Activated naive CD4-positive, alpha-beta T cell treated with anti-CD3 and anti-CD28 coated beads for 36 hours (primary cell): ENCODE results near the gene MAN1C1. TPM values are rescaled to one million over a fixed set of nuclear protein-coding genes. Genes with fewer than 3 reads are reported as not detected.
A peak's percentile ranks its signal among the peaks of the same experiment; 100 is the strongest.

Experiments
- CTCF ChIA-PET: fragments of 350-600 bp; sonication (Branson Sonifier 250); formaldehyde crosslinking; loops from one replicate; lab custom pipeline; 2021; ENCODE audit warnings: antibody characterized with exemption; lab: Charles Lee
- DNase-seq: peaks from one replicate; pipeline ENCODE4 v3.0.0-alpha.2; 2020
- H3K27ac Mint-ChIP-seq: one replicate; pipeline ENCODE4 v1.8.0; 2021; ENCODE audit warnings: mild to moderate bottlenecking, mixed read lengths
- H3K27me3 Mint-ChIP-seq: one replicate; pipeline ENCODE4 v1.8.0; 2021; ENCODE audit warnings: low read depth, mixed read lengths
- H3K36me3 Mint-ChIP-seq: one replicate; pipeline ENCODE4 v1.8.0; 2021; ENCODE audit warnings: low read depth, mixed read lengths
- H3K4me1 Mint-ChIP-seq: one replicate; pipeline ENCODE4 v1.8.0; 2021; ENCODE audit warnings: low read depth, mixed read lengths
- H3K4me3 Mint-ChIP-seq: one replicate; pipeline ENCODE4 v1.8.0; 2021; ENCODE audit warnings: mild to moderate bottlenecking, moderate library complexity, mixed read lengths
- H3K9me3 Mint-ChIP-seq: one replicate; pipeline ENCODE4 v1.8.0; 2021; ENCODE audit warnings: mixed read lengths
- intact Hi-C: fragments of 100-400 bp; cut with micrococcal nuclease; formaldehyde crosslinking; loops from one replicate; pipeline ENCODE4 v1.15.1; 2023
- total RNA-seq, 2 experiments: library from RNA; stranded (reverse); gene quantifications; one replicate each; pipeline ENCODE4 v1.2.3, GENCODE V29; 2021

MAN1C1 gene
- total RNA-seq, 2 experiments from 2014 or later = 4.9 to 6.3 TPM

DNA sequence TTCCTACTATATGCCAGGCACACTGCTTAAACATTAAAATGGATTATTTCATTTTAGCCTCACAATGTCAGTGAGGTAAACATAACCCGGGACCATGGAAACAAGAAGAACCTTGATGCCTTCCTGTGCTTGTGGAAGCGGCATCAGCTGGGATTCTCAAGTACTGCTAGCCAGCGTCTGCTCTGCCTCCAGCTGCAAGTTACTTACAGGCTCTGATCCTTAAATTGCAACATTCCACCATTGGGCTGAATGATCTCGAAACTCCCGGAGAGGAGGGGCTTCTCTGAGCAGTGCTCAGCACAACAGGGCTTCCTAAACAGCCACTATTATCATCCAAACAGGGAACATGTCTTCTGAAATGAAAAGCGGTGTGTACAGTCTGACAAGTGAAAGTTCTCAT lies 6.7 kb upstream of the MAN1C1 start:
- no peak overlapping the region for H3K4me3 Mint-ChIP-seq
- no peaks in the 10 kb centered on the region for H3K9me3 Mint-ChIP-seq
- peaks cover 19% of the 10 kb centered on the region for H3K4me1 Mint-ChIP-seq
- CTCF ChIA-PET = interaction anchor here (1.2 to 4.8 kb wide), 12 partner anchors 9 to 335 kb away, joined by 3 to 46 read pairs (median 10); partner anchors contain the start of gene SELENON
- no peak for DNase-seq
- no peaks in the 10 kb centered on the region for H3K36me3 Mint-ChIP-seq
- intact Hi-C loops = no loop called here
- H3K27me3 Mint-ChIP-seq = peaks cover 1% of the 10 kb centered on the region
- no peak overlapping the region for H3K27ac Mint-ChIP-seq

DNA sequence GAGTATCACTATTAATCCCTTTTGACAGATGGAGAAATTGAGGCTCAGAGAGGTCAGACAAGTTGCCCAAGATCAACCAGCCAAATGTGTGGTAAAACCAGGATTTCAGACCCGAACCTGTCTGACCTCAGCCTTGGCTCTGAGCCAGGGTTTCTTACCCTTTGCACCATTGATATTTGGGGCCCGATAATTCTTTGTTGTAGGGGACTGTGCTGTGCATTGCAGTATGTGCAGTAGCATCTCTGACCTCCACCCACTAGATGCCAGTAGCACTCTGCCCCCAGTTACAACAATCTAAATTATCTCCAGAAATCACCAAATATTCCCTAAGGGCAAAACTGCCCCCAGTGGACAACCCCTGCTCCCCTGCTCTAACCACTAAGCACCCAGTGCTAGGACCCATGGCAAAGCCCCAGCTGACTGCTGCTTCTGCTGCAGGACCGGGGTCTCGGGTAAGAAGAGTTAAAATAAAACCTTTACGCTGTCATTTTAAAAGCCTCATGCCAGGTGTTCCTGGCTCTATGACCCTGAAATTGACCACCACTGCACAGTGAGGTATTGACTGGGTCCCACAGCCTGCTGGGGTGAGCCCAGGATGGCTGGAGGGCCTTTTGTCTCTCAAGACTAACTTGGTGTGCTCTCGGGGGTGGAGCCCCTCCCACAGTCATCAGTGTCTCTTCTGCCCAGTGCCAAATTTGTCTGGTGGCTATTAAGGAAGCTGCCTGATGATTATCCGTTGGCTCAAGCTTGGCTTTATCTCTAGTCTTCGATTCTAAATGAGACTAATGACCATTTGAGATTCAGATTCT lies 5.6 kb upstream of the MAN1C1 start:
- H3K4me3 Mint-ChIP-seq = no peak overlapping the region
- peaks cover 1% of the 10 kb centered on the region for H3K27me3 Mint-ChIP-seq
- no peaks in the 10 kb centered on the region for H3K9me3 Mint-ChIP-seq
- CTCF ChIA-PET = interaction anchor here (0.8 to 4.8 kb wide), 5 partner anchors 58 to 197 kb away, joined by 3 to 46 read pairs (median 5); partner anchors contain the start of gene SELENON
- intact Hi-C loops = no loop called here
- DNase-seq = peak; percentile 50
- no peaks in the 10 kb centered on the region for H3K36me3 Mint-ChIP-seq
- peaks cover 29% of the 10 kb centered on the region for H3K4me1 Mint-ChIP-seq
- no peak overlapping the region for H3K27ac Mint-ChIP-seq

- H3K27ac Mint-ChIP-seq = no peak overlapping the region
- no peak for DNase-seq
- H3K4me3 Mint-ChIP-seq = no peak overlapping the region
- CTCF ChIA-PET = interaction anchor here (0.8 to 4.8 kb wide), 8 partner anchors 57 to 197 kb away, joined by 3 to 46 read pairs (median 4); partner anchors contain the start of gene SELENON
- intact Hi-C loops = no loop called here
- H3K9me3 Mint-ChIP-seq = no peaks in the 10 kb centered on the region
- H3K36me3 Mint-ChIP-seq = no peaks in the 10 kb centered on the region
- H3K4me1 Mint-ChIP-seq = peaks cover 29% of the 10 kb centered on the region
- peaks cover 1% of the 10 kb centered on the region for H3K27me3 Mint-ChIP-seq
Observed at GRCh38 chr1:25611843-25612242, 4.7 kb upstream of the MAN1C1 start.

- no peaks in the 10 kb centered on the region for H3K9me3 Mint-ChIP-seq
- H3K4me1 Mint-ChIP-seq = peaks cover 29% of the 10 kb centered on the region
- H3K27me3 Mint-ChIP-seq = peaks cover 1% of the 10 kb centered on the region
- no peak overlapping the region for H3K27ac Mint-ChIP-seq
- no peak for DNase-seq
- H3K36me3 Mint-ChIP-seq = no peaks in the 10 kb centered on the region
- intact Hi-C loops = no loop called here
- no peak overlapping the region for H3K4me3 Mint-ChIP-seq
- CTCF ChIA-PET = interaction anchor here (1.0 to 4.8 kb wide), 7 partner anchors 63 to 197 kb away, joined by 3 to 46 read pairs (median 6); partner anchors contain the start of gene SELENON
Observed at GRCh38 chr1:25612421-25612820, 4.2 kb upstream of the MAN1C1 start.

DNA sequence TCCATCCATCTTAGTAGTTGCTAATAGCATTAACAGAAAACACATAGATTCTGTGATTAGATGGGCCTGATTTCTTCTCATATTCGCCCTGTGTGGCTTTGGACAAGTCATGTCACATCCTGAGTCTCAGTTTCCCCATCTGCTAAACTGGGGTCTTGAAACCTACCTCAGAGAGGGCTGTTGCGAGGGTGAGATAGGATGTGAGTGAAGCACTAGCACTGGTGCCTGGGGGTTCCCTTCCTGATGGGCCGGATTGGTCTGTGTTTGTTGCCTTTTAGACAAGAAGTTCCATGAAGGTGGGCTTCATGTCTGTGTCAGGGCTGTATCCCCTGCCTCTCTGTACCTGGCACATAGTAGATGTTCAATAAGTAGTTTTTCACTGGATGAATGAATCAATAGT lies 3.5 kb upstream of the MAN1C1 start:
- Mint-ChIP-seq H3K9me3 (no peaks in the 10 kb centered on the region), H3K27ac (no peak overlapping the region), H3K27me3 (peaks cover 1% of the 10 kb centered on the region), H3K4me1 (peaks cover 30% of the 10 kb centered on the region), H3K4me3 (no peak overlapping the region), H3K36me3 (no peaks in the 10 kb centered on the region)
- DNase-seq = no peak
- intact Hi-C loops = no loop called here
- CTCF ChIA-PET = interaction anchor here (0.6 to 2.4 kb wide), 4 partner anchors 185 to 216 kb away, joined by 3 to 6 read pairs (median 4); no protein-coding TSS in a partner anchor

GRCh38 chr1:25614501-25615171 lies 2.0 kb upstream of the MAN1C1 start:
- CTCF ChIA-PET = interaction anchor here (1.0 to 2.4 kb wide), 4 partner anchors 49 to 187 kb away, joined by 3 to 7 read pairs (median 4); no protein-coding TSS in a partner anchor
- intact Hi-C loops = no loop called here
- no peaks in the 10 kb centered on the region for H3K9me3 Mint-ChIP-seq
- peaks cover 40% of the 10 kb centered on the region for H3K4me1 Mint-ChIP-seq
- no peaks in the 10 kb centered on the region for H3K36me3 Mint-ChIP-seq
- H3K4me3 Mint-ChIP-seq = no peak overlapping the region
- H3K27me3 Mint-ChIP-seq = peaks cover 1% of the 10 kb centered on the region
- DNase-seq = no peak
- no peak overlapping the region for H3K27ac Mint-ChIP-seq

DNA sequence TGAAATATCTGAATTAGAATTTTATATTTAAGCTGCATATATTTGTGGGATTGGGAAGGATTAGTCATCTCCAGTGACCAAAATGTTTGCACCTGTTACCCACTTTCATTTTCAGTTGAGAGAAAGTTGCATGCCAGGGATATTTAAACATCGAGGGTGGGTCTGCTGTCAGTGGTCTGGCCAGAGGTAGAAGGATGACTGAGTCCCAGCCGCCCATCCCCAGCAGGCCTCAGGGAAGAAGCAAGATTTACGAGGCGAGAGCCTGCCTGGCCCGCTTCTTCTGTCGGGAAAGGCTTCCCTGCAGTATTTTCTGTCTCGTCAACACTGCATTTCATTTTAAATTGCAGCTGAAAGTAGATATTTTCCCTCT lies 1.4 kb upstream of the MAN1C1 start:
- Mint-ChIP-seq H3K27ac (no peak overlapping the region), H3K36me3 (no peaks in the 10 kb centered on the region), H3K4me1 (peaks cover 45% of the 10 kb centered on the region), H3K27me3 (peaks cover 1% of the 10 kb centered on the region), H3K4me3 (no peak overlapping the region), H3K9me3 (no peaks in the 10 kb centered on the region)
- intact Hi-C loops = no loop called here
- no peak for DNase-seq
- CTCF ChIA-PET = interaction anchor here (1.0 to 1.4 kb wide), 3 partner anchors 17 to 186 kb away, joined by 3 to 7 read pairs (median 3); no protein-coding TSS in a partner anchor

GRCh38 chr1:25615563-25616094 lies 962 bp upstream of the MAN1C1 start:
- no peak overlapping the region for H3K27ac Mint-ChIP-seq
- no peak for DNase-seq
- no peaks in the 10 kb centered on the region for H3K9me3 Mint-ChIP-seq
- intact Hi-C loops = loop anchor here (1.0 kb wide), 1 partner anchor 160 kb away; no protein-coding TSS in a partner anchor
- CTCF ChIA-PET = interaction anchor here (0.7 to 1.4 kb wide), 4 partner anchors 16 to 186 kb away, joined by 3 to 7 read pairs (median 3); no protein-coding TSS in a partner anchor
- H3K4me3 Mint-ChIP-seq = peak overlapping the region; percentile 53
- no peaks in the 10 kb centered on the region for H3K36me3 Mint-ChIP-seq
- H3K27me3 Mint-ChIP-seq = peaks cover 1% of the 10 kb centered on the region
- H3K4me1 Mint-ChIP-seq = peaks cover 49% of the 10 kb centered on the region

DNA sequence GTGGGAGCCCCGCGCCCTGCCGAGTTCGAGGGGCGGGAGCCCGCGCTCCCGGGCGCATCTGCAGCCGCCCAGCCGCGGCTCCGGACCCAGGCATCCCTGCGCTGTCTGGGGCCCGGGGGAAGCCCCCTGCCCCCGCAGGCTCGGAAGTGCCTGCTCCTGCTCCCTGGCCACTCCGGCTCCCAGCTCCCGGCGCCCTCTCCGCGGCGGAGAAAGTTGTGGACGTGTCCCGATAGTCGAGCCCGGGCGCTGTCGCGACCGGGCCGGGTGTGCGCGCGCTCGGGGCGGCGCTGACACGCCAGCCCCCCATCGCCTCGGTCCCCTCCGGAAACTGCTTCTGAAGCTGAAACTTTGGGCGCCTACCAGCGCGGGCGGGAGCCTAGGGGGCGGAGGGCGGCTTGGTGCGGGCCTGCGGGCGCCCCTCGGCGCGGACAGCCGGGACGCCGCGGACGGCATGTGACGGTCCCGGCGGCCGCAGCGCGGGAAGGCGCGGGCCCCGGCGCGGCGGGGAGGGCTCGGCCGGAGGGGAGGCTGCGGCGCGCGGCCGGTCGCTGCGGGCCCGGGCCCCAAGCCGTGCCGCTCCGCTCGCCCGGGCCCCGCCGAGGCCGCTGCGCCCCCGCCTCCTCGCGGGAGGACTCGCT lies 515 bp downstream of the MAN1C1 start:
- CTCF ChIA-PET = no interaction called here
- no peak overlapping the region for H3K27ac Mint-ChIP-seq
- H3K9me3 Mint-ChIP-seq = no peaks in the 10 kb centered on the region
- peaks cover 1% of the 10 kb centered on the region for H3K27me3 Mint-ChIP-seq
- intact Hi-C loops = loop anchor here (1.0 kb wide), 1 partner anchor 158 kb away; no protein-coding TSS in a partner anchor
- H3K4me1 Mint-ChIP-seq = peaks cover 60% of the 10 kb centered on the region
- peak overlapping the region; percentile 88 for H3K4me3 Mint-ChIP-seq
- DNase-seq = peak; percentile 41
- H3K36me3 Mint-ChIP-seq = no peaks in the 10 kb centered on the region

DNA sequence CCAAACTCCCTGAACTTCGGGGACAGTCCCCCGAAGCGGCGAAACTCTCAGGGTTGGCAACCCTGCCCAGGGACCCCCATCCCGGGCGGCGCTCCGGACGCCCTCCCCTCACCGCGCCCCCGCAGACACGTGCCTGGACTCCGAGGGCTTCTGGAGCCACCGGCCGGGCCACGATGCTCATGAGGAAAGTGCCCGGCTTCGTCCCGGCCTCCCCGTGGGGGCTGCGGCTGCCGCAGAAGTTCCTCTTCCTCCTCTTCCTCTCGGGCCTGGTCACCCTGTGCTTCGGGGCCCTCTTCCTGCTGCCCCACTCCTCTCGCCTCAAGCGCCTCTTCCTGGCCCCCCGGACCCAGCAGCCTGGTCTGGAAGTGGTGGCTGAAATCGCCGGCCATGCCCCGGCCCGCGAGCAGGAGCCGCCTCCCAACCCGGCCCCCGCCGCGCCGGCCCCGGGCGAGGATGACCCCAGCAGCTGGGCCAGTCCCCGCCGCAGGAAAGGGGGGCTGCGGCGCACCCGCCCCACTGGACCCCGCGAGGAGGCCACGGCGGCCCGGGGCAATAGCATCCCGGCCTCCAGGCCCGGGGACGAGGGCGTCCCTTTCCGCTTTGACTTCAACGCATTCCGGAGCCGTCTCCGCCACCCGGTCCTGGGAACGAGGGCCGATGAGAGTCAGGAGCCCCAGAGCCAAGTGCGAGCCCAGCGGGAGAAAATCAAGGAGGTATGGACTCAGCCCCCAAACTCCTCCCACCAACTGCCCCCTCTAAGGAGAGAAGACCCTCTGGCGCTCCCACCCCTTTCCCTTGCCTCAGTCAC lies 1.2 kb downstream of the MAN1C1 start:
- Mint-ChIP-seq H3K36me3 (no peaks in the 10 kb centered on the region), H3K27me3 (peaks cover 1% of the 10 kb centered on the region), H3K9me3 (no peaks in the 10 kb centered on the region), H3K4me3 (peak overlapping the region; percentile 88), H3K27ac (peak overlapping the region; percentile 72), H3K4me1 (peaks cover 67% of the 10 kb centered on the region)
- intact Hi-C loops = loop anchor here (2.0 kb wide), 3 partner anchors 69 to 179 kb away; no protein-coding TSS in a partner anchor
- CTCF ChIA-PET = interaction anchor here (0.7 to 3.7 kb wide), 21 partner anchors 9 to 184 kb away, joined by 3 to 32 read pairs (median 8); no protein-coding TSS in a partner anchor
- DNase-seq = no peak

- H3K9me3 Mint-ChIP-seq = no peaks in the 10 kb centered on the region
- CTCF ChIA-PET = interaction anchor here (0.6 to 3.7 kb wide), 32 partner anchors 9 to 193 kb away, joined by 3 to 32 read pairs (median 6); no protein-coding TSS in a partner anchor
- peaks cover 73% of the 10 kb centered on the region for H3K4me1 Mint-ChIP-seq
- no peaks in the 10 kb centered on the region for H3K36me3 Mint-ChIP-seq
- H3K27me3 Mint-ChIP-seq = peaks cover 1% of the 10 kb centered on the region
- DNase-seq = no peak
- intact Hi-C loops = loop anchor here (2.0 kb wide), 3 partner anchors 70 to 178 kb away; no protein-coding TSS in a partner anchor
- peak overlapping the region; percentile 72 for H3K27ac Mint-ChIP-seq
- peak overlapping the region; percentile 88 for H3K4me3 Mint-ChIP-seq
Observed at GRCh38 chr1:25618433-25618808, 1.8 kb downstream of the MAN1C1 start.
